OCI-LY1 (cell line): ENCODE results near the gene TMEM33.

Experiments used
- H2AFZ ChIP-seq: fragments of 200-600 bp; sonication (generic), shearing (Covaris generic); 2 replicates; pipeline ENCODE4 v1.6.0; 2014; ENCODE audit warnings: antibody characterized with exemption, mild to moderate bottlenecking, low read length
- H3F3A ChIP-seq: fragments of 200-600 bp; sonication (generic), shearing (Covaris generic); 2 replicates; pipeline ENCODE4 v1.6.0; 2014; ENCODE audit warnings: mild to moderate bottlenecking, antibody characterized with exemption, low read length, moderate library complexity; ENCODE audit not compliant: insufficient read depth
- H3K27ac ChIP-seq: fragments of 200-600 bp; sonication (generic); 2 replicates; pipeline ENCODE4 v1.5.1; 2014; ENCODE audit warnings: low read length, mixed run types, mild to moderate bottlenecking, low read depth; ENCODE audit not compliant: poor library complexity, severe bottlenecking
- H3K27me3 ChIP-seq: fragments of 200-600 bp; sonication (generic); 2 replicates; pipeline ENCODE4 v1.6.0; 2014; ENCODE audit warnings: antibody characterized with exemption, mild to moderate bottlenecking, low read length, moderate library complexity; ENCODE audit not compliant: insufficient read depth
- H3K36me3 ChIP-seq: fragments of 200-600 bp; sonication (generic); 2 replicates; pipeline ENCODE4 v1.6.1; 2014; ENCODE audit warnings: mild to moderate bottlenecking, antibody characterized with exemption, low read length, moderate library complexity, mixed read lengths; ENCODE audit not compliant: insufficient read depth
- H3K4me1 ChIP-seq: fragments of 200-600 bp; sonication (generic); 2 replicates; pipeline ENCODE4 v1.5.1; 2014; ENCODE audit warnings: mild to moderate bottlenecking, low read length, moderate library complexity; ENCODE audit not compliant: insufficient read depth, severe bottlenecking
- H3K4me2 ChIP-seq: fragments of 200-600 bp; sonication (generic), shearing (Covaris generic); 2 replicates; pipeline ENCODE4 v1.6.1; 2014; ENCODE audit warnings: low read length
- H3K4me3 ChIP-seq: fragments of 200-600 bp; sonication (generic); 2 replicates; pipeline ENCODE4 v1.5.1; 2014; ENCODE audit warnings: low read length, low read depth, mild to moderate bottlenecking, mixed read lengths; ENCODE audit not compliant: poor library complexity, severe bottlenecking
- H3K79me2 ChIP-seq: fragments of 200-600 bp; shearing (Covaris generic); 2 replicates; pipeline ENCODE4 v1.6.1; 2016; ENCODE audit warnings: mixed run types, low read length, mixed read lengths; ENCODE audit not compliant: insufficient read depth
- H3K9ac ChIP-seq: fragments of 200-600 bp; sonication (generic), shearing (Covaris generic); 2 replicates; pipeline ENCODE4 v1.6.1; 2014; ENCODE audit warnings: mild to moderate bottlenecking, low read length, mixed read lengths
- H3K9me2 ChIP-seq: fragments of 200-600 bp; sonication (generic), shearing (Covaris generic); 2 replicates; pipeline ENCODE4 v1.6.1; 2014; ENCODE audit warnings: low read depth, mild to moderate bottlenecking, low read length, mixed read lengths
- H3K9me3 ChIP-seq: fragments of 200-600 bp; shearing (Covaris generic); 2 replicates; pipeline ENCODE4 v1.6.1; 2014; ENCODE audit warnings: low read length, mixed read lengths
- H4K20me1 ChIP-seq: fragments of 200-600 bp; sonication (generic), shearing (Covaris generic); 2 replicates; pipeline ENCODE4 v1.6.0; 2016; ENCODE audit warnings: mild to moderate bottlenecking, low read length; ENCODE audit not compliant: insufficient read depth
- CTCF ChIP-seq: fragments of 200-600 bp; sonication (generic), shearing (Covaris generic); IDR thresholded peaks from 2 replicates; pipeline ENCODE4 v1.5.1; 2017; ENCODE audit warnings: mild to moderate bottlenecking, antibody characterized with exemption, low read length, moderate library complexity, mixed read lengths
- EZH2 ChIP-seq: fragments of 200-600 bp; sonication (generic), shearing (Covaris generic); IDR thresholded peaks from 2 replicates; pipeline ENCODE4 v1.8.0; 2017; ENCODE audit warnings: borderline replicate concordance, mixed run types, mild to moderate bottlenecking, antibody characterized with exemption, low read length, moderate library complexity, mixed read lengths

The TMEM33 gene

GRCh38 chr4:41887821-41888686 lies 47.2 kb upstream of the TMEM33 start:
- Histone ChIP-seq H3K4me1 (no peaks in the 10 kb centered on the region), H4K20me1 (no peaks in the 10 kb centered on the region), H3K27me3 (no peaks in the 10 kb centered on the region), H3K9ac (no peak overlapping the region), H2AFZ (no peak overlapping the region), H3K9me2 (no peaks in the 10 kb centered on the region), H3K27ac (no peak overlapping the region), H3K79me2 (no peaks in the 10 kb centered on the region), H3K36me3 (no peaks in the 10 kb centered on the region), H3K4me3 (no peak overlapping the region), H3K9me3 (no peaks in the 10 kb centered on the region), H3F3A (no peaks in the 10 kb centered on the region), H3K4me2 (no peak overlapping the region)
- TF ChIP-seq CTCF: peak; percentile 81
- TF ChIP-seq EZH2: no peak

GRCh38 chr4:41888687-41889074 lies 46.5 kb upstream of the TMEM33 start:
- no peaks in the 10 kb centered on the region for H4K20me1 ChIP-seq
- no peaks in the 10 kb centered on the region for H3K27me3 ChIP-seq

GRCh38 chr4:41889317-41889716 lies 45.9 kb upstream of the TMEM33 start:
- Histone ChIP-seq H3K36me3 (no peaks in the 10 kb centered on the region), H3K9me2 (no peaks in the 10 kb centered on the region), H3K9me3 (no peaks in the 10 kb centered on the region), H3K9ac (no peak overlapping the region), H3K27ac (no peak overlapping the region), H3K27me3 (no peaks in the 10 kb centered on the region), H4K20me1 (no peaks in the 10 kb centered on the region), H2AFZ (no peak overlapping the region), H3K4me2 (no peak overlapping the region), H3K4me1 (no peaks in the 10 kb centered on the region), H3F3A (no peaks in the 10 kb centered on the region), H3K4me3 (no peak overlapping the region), H3K79me2 (no peaks in the 10 kb centered on the region)
- TF ChIP-seq CTCF (no peak), EZH2 (no peak)

More at GRCh38 chr4:41888687-41889074, 46.5 kb upstream of the TMEM33 start:
- no peaks in the 10 kb centered on the region for H3K4me1 ChIP-seq
- H2AFZ ChIP-seq: no peak overlapping the region
- no peak overlapping the region for H3K27ac ChIP-seq
- H3K9ac ChIP-seq: no peak overlapping the region
- H3K4me3 ChIP-seq: no peak overlapping the region
- no peaks in the 10 kb centered on the region for H3F3A ChIP-seq
- H3K9me2 ChIP-seq: no peaks in the 10 kb centered on the region
- H3K79me2 ChIP-seq: no peaks in the 10 kb centered on the region
- no peaks in the 10 kb centered on the region for H3K36me3 ChIP-seq
- H3K9me3 ChIP-seq: no peaks in the 10 kb centered on the region
- no peak overlapping the region for H3K4me2 ChIP-seq
- TF ChIP-seq EZH2: no peak
- TF ChIP-seq CTCF: no peak
